NT2/D1 (cell line): ENCODE measurements around the gene TMEM204.

Experiments used
- YY1 ChIP-seq: IDR thresholded peaks from 2 replicates; pipeline ENCODE4 v1.6.1; 2011; ENCODE audit not compliant: insufficient read length, insufficient read depth
- ZNF274 ChIP-seq: IDR thresholded peaks from 2 replicates; pipeline ENCODE4 v1.6.1; 2011; ENCODE audit warnings: mild to moderate bottlenecking, low read depth, low read length

GRCh38 chr16:1523581-1524245 is 9.8 kb upstream of the TMEM204 start:
- TF ChIP-seq ZNF274 (no peak), YY1 (no peak)
